HK-2 (cell line): Measurements from ENCODE around the gene GAS6.

Experiments
- DNase-seq: peaks from one replicate; pipeline ENCODE4 v3.0.0-alpha.2; 2018; ENCODE audit not compliant: unreplicated experiment

GAS6 gene

GRCh38 chr13:113887700-113888201 lies 23.9 kb upstream of the GAS6 start:
- no peak for DNase-seq

- DNase-seq, result no peak
Measured at GRCh38 chr13:113886561-113887112, 22.8 kb upstream of the GAS6 start.

- no peak for DNase-seq
Measured at GRCh38 chr13:113884821-113885220, 20.9 kb upstream of the GAS6 start.

DNA sequence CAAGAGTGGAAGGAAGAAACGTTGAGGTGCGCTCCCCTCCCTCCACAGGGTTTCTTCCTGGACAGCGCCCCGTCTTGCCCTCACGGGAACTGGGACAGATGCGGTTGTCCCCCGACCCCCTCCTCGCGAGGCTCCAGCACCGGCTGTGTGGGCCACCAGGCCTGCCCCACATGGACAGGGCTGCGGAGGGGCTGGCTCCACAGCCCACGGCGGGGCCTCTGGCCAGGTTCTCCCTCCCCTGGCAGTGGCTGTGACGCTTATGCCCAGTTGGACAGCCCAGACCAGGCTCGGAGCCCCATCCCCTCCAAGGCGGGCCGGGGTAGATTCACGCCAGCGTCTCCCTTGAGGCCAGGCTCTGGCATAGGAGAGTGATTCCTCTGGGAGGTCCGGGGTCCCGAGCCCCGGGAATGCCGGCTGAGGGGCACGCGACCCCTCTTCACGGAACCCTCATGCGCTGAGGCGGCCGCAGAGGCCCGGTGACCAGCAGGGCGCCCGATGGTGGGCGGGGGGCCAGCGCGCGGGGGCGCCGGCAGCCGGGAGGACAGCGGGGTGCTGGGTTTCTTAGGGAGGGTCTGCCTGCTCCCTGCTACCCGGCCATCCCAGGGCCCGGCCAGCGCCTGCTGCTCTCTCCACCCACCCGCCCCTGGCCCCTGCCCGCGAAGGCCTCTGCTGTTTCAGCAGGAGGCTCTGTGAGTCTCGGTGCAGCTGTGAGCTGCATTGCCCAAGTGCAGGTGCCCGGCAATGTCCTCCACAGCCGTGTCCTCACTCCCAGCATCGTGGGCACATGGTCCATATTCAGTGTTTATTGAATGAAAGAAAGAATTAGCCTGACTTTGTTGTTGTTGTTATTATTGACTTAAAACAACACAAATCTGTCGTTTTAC lies 20.3 kb upstream of the GAS6 start:
- DNase-seq, result no peak

GRCh38 chr13:113883314-113883811 lies 19.5 kb upstream of the GAS6 start:
- DNase-seq, result no peak

- DNase-seq, result no peak
Measured at GRCh38 chr13:113882716-113883115, 18.8 kb upstream of the GAS6 start.

GRCh38 chr13:113882267-113882630 lies 18.4 kb upstream of the GAS6 start:
- no peak for DNase-seq

DNA sequence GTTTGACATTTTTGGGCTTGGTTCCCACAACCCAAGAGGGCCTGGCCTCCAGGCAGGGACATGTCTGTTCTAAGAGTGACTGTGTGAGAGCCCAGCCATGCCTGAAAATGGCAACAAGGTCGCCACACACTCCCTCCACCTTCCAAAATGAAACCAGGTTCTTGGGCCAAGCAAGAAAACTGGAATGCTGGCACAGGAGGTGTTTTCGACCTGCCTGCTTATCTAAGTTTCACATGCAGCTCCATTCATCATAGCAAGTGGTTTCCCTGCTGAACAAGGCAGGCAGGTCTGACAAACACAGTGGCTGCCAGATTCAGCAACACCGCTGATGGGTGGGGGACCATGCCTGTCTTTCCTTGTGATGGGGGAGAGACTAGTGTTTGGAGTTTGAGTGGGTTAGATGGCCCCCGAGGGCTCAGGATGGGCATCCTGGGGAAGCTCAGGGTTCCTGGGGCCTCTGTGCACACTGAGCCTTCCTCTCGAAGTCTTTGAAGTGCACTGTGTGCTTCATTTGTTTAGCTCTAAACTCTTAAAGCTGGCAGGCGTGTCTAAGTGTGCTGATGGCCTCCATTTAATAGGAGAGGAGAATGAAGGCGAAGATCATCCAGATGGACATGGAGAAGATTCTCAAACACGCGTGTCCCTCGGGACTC lies 17.9 kb upstream of the GAS6 start:
- DNase-seq, result no peak

- DNase-seq, result no peak
Measured at GRCh38 chr13:113880651-113881611, 17.1 kb upstream of the GAS6 start.

- no peak for DNase-seq
Measured at GRCh38 chr13:113879494-113880360, 15.9 kb upstream of the GAS6 start.

GRCh38 chr13:113879017-113879416 lies 15.1 kb upstream of the GAS6 start:
- no peak for DNase-seq

- DNase-seq, result no peak
Measured at GRCh38 chr13:113877149-113877990, 13.5 kb upstream of the GAS6 start.

DNA sequence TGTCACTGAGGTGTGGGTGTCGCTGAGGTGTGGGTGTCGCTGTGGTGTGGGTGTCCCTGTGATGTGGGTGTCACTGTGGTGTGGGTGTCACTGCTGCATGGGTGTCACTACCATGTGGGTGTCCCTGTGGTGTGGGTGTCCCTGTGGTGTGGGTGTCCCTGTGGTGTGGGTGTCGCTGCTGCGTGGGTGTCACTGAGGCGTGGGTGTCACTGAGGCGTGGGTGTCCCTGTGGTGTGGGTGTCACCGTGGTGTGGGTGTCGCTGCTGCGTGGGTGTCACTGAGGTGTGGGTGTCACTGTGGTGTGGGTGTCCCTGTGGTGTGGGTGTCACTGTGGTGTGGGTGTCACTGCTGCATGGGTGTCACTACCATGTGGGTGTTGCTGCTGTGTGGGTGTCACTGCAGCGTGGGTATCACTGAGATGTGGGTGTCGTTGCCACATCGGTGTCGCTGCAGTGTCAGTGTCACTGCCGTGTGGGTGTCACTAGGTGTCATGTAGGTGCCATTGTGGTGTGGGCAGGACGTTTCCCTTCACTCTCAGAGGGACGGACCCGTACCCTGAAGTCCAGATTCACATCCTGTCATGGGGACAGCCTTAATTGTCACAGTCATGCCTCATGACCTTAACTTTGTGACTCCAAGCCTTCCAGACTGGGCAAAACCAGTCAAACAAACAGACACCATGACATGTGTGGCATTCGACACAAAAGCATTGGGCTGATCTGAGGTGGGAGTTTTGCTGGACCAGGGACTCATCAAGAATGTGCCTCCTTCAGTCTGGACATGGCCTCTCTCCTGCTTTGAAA lies 12.7 kb upstream of the GAS6 start:
- no peak for DNase-seq

DNA sequence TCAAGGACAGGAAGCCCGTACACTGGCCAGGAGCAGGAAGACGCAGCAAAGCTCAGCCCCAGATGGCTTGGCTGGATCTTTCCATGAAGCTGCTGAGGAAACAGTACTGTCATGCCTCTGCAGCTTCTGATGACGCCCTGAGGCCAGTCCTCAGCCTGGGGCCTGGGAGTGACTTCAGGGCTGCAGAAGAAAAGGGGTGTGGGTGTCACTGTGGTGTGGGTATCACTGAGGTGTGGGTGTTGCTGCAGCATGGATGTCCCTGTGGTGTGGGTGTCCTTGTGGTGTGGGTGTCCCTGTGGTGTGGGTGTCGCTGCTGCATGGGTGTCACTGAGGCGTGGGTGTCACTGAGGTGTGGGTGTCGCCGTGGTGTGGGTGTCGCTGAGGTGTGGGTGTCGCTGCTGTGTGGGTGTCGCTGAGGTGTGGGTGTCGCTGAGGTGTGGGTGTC lies 12.0 kb upstream of the GAS6 start:
- no peak for DNase-seq

- DNase-seq, result no peak
Measured at GRCh38 chr13:113875429-113875815, 11.5 kb upstream of the GAS6 start.

- no peak for DNase-seq
Measured at GRCh38 chr13:113874579-113875428, 10.9 kb upstream of the GAS6 start.

DNA sequence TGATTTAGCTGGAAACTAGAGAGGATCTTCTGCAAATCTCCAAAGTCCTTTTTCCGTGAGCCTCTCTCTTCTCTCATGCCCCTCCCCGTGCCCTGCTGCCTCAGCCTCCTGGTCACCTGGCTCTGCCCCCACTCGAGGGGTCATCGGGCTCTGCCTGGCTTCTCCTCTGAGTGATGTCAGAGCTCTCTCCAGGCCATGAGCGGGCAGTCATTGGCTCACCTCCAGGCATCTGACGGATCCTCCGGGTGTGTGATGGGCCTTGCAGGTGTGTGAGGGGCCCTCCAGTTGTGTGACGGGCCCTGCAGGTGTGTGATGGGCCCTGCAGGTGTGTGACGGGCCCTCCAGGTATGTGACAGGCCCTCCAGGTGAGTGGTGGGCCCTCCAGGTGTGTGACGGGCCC lies 10.3 kb upstream of the GAS6 start:
- no peak for DNase-seq

DNA sequence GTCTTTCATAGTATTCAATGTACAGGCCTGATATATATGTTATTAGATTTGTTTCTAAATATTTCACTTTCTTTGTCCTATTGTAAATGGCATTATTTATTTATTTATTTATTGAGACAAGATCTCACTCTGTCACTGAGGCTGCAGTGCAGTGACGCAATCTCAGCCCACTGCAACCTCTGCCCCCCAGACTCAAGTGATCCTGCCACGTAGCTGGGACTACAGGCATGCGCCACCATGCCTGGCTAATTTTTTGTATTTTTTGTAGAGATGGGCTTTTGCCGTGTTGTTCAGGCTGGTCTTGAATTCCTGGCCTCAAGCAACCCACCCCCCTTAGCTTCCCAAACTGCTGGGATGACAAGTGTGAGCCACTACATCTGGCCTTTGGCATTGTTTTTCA lies 5.4 kb upstream of the GAS6 start:
- no peak for DNase-seq
